ENCODE measurements around the gene ZNF143. TPM values are rescaled to one million over a fixed set of nuclear protein-coding genes. Genes with fewer than 3 reads are reported as not detected.

The ZNF143 gene
- total and polyA plus RNA-seq, 2 of the 4 experiments (the other 2 are of a cell fraction): 23.8 to 49.6 TPM

- no TSS peak for BruUV-seq (replicated peaks)
- TF ChIP-seq POLR2A (IDR thresholded peaks at IDR 0.05; ENCODE audit: low read depth, low read length) (no peak), MAFK (IDR thresholded peaks at IDR 0.05; ENCODE audit: low read depth, low read length) (no peak), FOS (IDR thresholded peaks at IDR 0.05; ENCODE audit: low read depth, low read length) (no peak), CHD1 (IDR thresholded peaks at IDR 0.05; ENCODE audit: low read depth, low read length) (no peak), NFE2L2 (IDR thresholded peaks at IDR 0.05; ENCODE audit: low read depth, low read length) (no peak), USF2 (IDR thresholded peaks at IDR 0.05; ENCODE audit: low read depth, low read length) (no peak), SMC3 (IDR thresholded peaks at IDR 0.05; ENCODE audit: low read depth, low read length) (no peak), RCOR1 (IDR thresholded peaks at IDR 0.05; ENCODE audit: insufficient replicate concordance, low read length) (no peak)
- no peak overlapping the region for H2AK5ac ChIP-seq (ENCODE audit: low read depth, low read length)
- H3K4me3 ChIP-seq (ENCODE audit: insufficient read depth, low read depth, low read length): no peak overlapping the region
- ATAC-seq (ENCODE audit: low read depth) (no peak), DNase-seq (no peak)
- no peak overlapping the region for H3K4me2 ChIP-seq (ENCODE audit: low read depth, low read length)
- no peak overlapping the region for H2BK120ac ChIP-seq (ENCODE audit: low read depth, low read length)
- no peak overlapping the region for H3K9ac ChIP-seq (ENCODE audit: low read depth, low read length)
- H3K14ac ChIP-seq (replicated peaks; ENCODE audit: low read depth, low read length): no peak overlapping the region
- no peak overlapping the region for H4K5ac ChIP-seq (ENCODE audit: low read depth, low read length)
- intact Hi-C loops (cut with micrococcal nuclease) (no loop called here), dilution Hi-C loops (cut with HindIII; ENCODE audit: low sequenced_read_pairs, unreplicated experiment) (no loop called here), in situ Hi-C loops (cut with MboI; ENCODE audit: low sequenced_read_pairs) (no loop called here)
- no peaks in the 10 kb centered on the region for H3K9me1 ChIP-seq (ENCODE audit: insufficient read depth, low read length)
- ChIA-PET CTCF (no interaction called here), POLR2A (ENCODE audit: unreplicated experiment) (no interaction called here)
- no peak overlapping the region for H4K8ac ChIP-seq (ENCODE audit: low read depth in 2 of 2, low read length in 2 of 2)
- no peaks in the 10 kb centered on the region for H4K20me1 ChIP-seq (ENCODE audit: insufficient read depth, low read length)
- no peak overlapping the region for H3K4ac ChIP-seq (ENCODE audit: low read depth, low read length)
- H3K23ac ChIP-seq (ENCODE audit: low read depth, low read length): no peak overlapping the region
- H4K91ac ChIP-seq (ENCODE audit: insufficient read depth, low read depth, low read length): no peak overlapping the region
- H3K27ac ChIP-seq (ENCODE audit: insufficient read depth, low read length): no peak overlapping the region
- peaks cover 24% of the 10 kb centered on the region for H3K36me3 ChIP-seq (ENCODE audit: control insufficient read depth, insufficient read depth, low read length)
- H3K4me1 ChIP-seq (ENCODE audit: control insufficient read depth, insufficient read depth, low read length): no peaks in the 10 kb centered on the region
- no peaks in the 10 kb centered on the region for H3K9me3 ChIP-seq (ENCODE audit: control insufficient read depth, insufficient read depth, low read length)
- H3K79me1 ChIP-seq (ENCODE audit: low read depth in 1 of 2, low read length in 2 of 2): peaks cover 0 to 5% of the 10 kb centered on the region in 2 experiments; a peak in 2 of 4 replicates
- H2AFZ ChIP-seq (replicated peaks; ENCODE audit: low read length, poor library complexity): no peak overlapping the region
- no peak overlapping the region for H2BK5ac ChIP-seq (ENCODE audit: low read depth, low read length, poor library complexity, severe bottlenecking)
- H2BK20ac ChIP-seq (ENCODE audit: low read depth, low read length): no peak overlapping the region
- no peak overlapping the region for H3K18ac ChIP-seq (ENCODE audit: low read depth, low read length)
- no peak overlapping the region for H3K56ac ChIP-seq (ENCODE audit: extremely low read depth, insufficient read depth, low read length)
- 100% methylated on average over 2 of the region's 6 CpGs; no CpG with 5 or more reads in 1 of the 2 experiments for WGBS, 2 experiments (ENCODE audit: extremely low coverage in 2 of 2, insufficient read length in 1 of 2)
- no peak overlapping the region for H2BK15ac ChIP-seq (ENCODE audit: low read depth, low read length)
- no peak overlapping the region for H2AK9ac ChIP-seq (replicated peaks; ENCODE audit: low read depth, low read length, poor library complexity)
- H3K27me3 ChIP-seq (ENCODE audit: control insufficient read depth, insufficient read depth, low read length): no peaks in the 10 kb centered on the region
Measured at GRCh38 chr11:9495803-9496514, 35.1 kb downstream of the ZNF143 start.
